ENCODE data around the gene TFAP2B.
A peak's percentile ranks its signal among the peaks of the same experiment; 100 is the strongest.

TFAP2B gene

DNA sequence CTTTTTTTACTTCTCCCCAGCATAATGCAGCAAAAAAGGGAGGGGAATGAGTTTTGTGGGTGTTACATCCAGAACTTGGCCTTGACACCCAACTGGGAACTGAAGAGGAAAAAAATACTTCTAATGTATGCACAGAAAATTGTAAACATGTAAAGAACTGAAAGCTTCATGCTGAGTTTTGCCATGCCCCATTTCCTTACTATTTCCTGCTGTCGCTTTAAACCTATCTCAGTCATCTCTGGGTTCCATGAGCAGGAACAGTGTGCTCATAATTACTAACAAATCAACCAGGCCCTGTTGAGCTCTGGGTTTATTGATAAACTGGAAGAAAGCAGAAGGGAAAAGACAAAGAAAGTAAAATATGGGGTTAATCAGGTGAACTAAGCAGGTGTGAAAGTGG lies 14.2 kb downstream of the TFAP2B start:
- DNase-seq (ENCODE audit: low read depth, low spot score), result no peak
- no peaks in the 10 kb centered on the region for H3K9me3 ChIP-seq (ENCODE audit: insufficient read depth, low read length)
- peaks cover 2% of the 10 kb centered on the region for H3K27me3 ChIP-seq (ENCODE audit: insufficient read depth, insufficient read length)

GRCh38 chr6:50834929-50835410 lies 16.3 kb downstream of the TFAP2B start:
- H3K27me3 ChIP-seq (ENCODE audit: insufficient read depth, insufficient read length), result peaks cover 17% of the 10 kb centered on the region
- no peaks in the 10 kb centered on the region for H3K36me3 ChIP-seq (ENCODE audit: insufficient read depth, insufficient read length, low read length)

More for the DNA sequence above, 14.2 kb downstream of the TFAP2B start:
- H3K9ac ChIP-seq (ENCODE audit: insufficient read length, low read depth), result no peak overlapping the region
- no peak overlapping the region for H3K4me3 ChIP-seq (ENCODE audit: insufficient read length, low read depth)
- TF ChIP-seq ZNF274 (IDR thresholded peaks at IDR 0.05; ENCODE audit: low read depth, low read length), result no peak
- TF ChIP-seq YY1 (IDR thresholded peaks at IDR 0.05; ENCODE audit: insufficient read depth, insufficient read length), result no peak
- no peak for TF ChIP-seq SUZ12 (IDR thresholded peaks at IDR 0.05; ENCODE audit: extremely low read depth, insufficient read depth, insufficient read length)
- H3K36me3 ChIP-seq (ENCODE audit: insufficient read depth, insufficient read length, low read length), result no peaks in the 10 kb centered on the region
- H3K4me1 ChIP-seq (ENCODE audit: insufficient read depth, insufficient read length), result no peaks in the 10 kb centered on the region

GRCh38 chr6:50836231-50836630 lies 17.6 kb downstream of the TFAP2B start:
- no peak for TF ChIP-seq YY1 (IDR thresholded peaks at IDR 0.05; ENCODE audit: insufficient read depth, insufficient read length)
- no peak for TF ChIP-seq SUZ12 (IDR thresholded peaks at IDR 0.05; ENCODE audit: extremely low read depth, insufficient read depth, insufficient read length)
- no peak for TF ChIP-seq ZNF274 (IDR thresholded peaks at IDR 0.05; ENCODE audit: low read depth, low read length)
- Histone ChIP-seq H3K4me1 (ENCODE audit: insufficient read depth, insufficient read length) (no peaks in the 10 kb centered on the region), H3K4me3 (ENCODE audit: insufficient read length, low read depth) (no peak overlapping the region), H3K9me3 (ENCODE audit: insufficient read depth, low read length) (no peaks in the 10 kb centered on the region), H3K36me3 (ENCODE audit: insufficient read depth, insufficient read length, low read length) (no peaks in the 10 kb centered on the region), H3K27me3 (ENCODE audit: insufficient read depth, insufficient read length) (peaks cover 30% of the 10 kb centered on the region), H3K9ac (ENCODE audit: insufficient read length, low read depth) (no peak overlapping the region)
- no peak for DNase-seq (ENCODE audit: low read depth, low spot score)

More at GRCh38 chr6:50834929-50835410, 16.3 kb downstream of the TFAP2B start:
- Histone ChIP-seq H3K4me1 (ENCODE audit: insufficient read depth, insufficient read length) (no peaks in the 10 kb centered on the region), H3K4me3 (ENCODE audit: insufficient read length, low read depth) (no peak overlapping the region), H3K9ac (ENCODE audit: insufficient read length, low read depth) (no peak overlapping the region), H3K9me3 (ENCODE audit: insufficient read depth, low read length) (no peaks in the 10 kb centered on the region)
- TF ChIP-seq SUZ12 (IDR thresholded peaks at IDR 0.05; ENCODE audit: extremely low read depth, insufficient read depth, insufficient read length) (no peak), YY1 (IDR thresholded peaks at IDR 0.05; ENCODE audit: insufficient read depth, insufficient read length) (no peak), ZNF274 (IDR thresholded peaks at IDR 0.05; ENCODE audit: low read depth, low read length) (no peak)
- DNase-seq (ENCODE audit: low read depth, low spot score), result no peak

DNA sequence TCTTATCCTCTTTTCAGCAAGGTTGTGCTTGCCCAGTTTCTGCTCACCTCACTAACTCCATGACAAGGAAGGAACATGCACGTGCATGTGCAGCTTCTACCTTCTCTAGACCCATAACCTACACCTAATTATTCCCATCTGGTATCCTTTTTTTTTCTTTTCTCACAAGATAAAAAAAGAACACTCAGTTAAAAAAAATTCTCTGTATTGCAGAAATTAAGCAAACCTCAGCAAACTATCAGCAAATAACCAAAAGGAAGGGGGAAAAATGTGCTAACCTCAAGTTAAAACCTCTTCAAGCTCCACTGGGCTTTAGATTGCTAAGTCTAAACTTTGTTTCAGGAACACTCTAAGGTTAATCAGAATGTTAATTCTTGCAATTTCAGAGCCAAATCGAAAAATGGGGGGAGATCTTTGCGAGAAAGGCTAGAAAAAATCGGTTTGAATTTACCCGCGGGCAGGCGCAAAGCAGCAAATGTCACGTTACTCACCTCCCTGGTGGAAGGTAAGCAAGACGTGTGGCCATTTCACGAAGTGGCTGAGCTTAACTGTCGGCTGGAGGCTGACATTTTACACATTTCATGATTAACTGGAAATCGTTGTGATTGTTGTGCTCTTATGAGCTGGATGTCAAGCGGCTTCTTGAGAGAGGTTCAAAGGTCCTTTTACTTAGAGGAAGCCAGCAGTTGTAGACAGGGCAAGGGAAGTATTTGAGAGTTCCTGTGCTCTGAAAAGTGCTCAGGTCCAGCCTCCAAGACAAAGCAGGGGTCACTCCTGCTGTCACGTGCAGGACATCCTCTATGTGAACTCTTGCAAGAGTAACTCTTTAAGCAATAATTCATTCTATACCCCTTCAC lies 19.1 kb downstream of the TFAP2B start:
- Histone ChIP-seq H3K36me3 (ENCODE audit: insufficient read depth, insufficient read length, low read length) (no peaks in the 10 kb centered on the region), H3K27me3 (ENCODE audit: insufficient read depth, insufficient read length) (peaks cover 40% of the 10 kb centered on the region), H3K4me1 (ENCODE audit: insufficient read depth, insufficient read length) (no peaks in the 10 kb centered on the region)

DNA sequence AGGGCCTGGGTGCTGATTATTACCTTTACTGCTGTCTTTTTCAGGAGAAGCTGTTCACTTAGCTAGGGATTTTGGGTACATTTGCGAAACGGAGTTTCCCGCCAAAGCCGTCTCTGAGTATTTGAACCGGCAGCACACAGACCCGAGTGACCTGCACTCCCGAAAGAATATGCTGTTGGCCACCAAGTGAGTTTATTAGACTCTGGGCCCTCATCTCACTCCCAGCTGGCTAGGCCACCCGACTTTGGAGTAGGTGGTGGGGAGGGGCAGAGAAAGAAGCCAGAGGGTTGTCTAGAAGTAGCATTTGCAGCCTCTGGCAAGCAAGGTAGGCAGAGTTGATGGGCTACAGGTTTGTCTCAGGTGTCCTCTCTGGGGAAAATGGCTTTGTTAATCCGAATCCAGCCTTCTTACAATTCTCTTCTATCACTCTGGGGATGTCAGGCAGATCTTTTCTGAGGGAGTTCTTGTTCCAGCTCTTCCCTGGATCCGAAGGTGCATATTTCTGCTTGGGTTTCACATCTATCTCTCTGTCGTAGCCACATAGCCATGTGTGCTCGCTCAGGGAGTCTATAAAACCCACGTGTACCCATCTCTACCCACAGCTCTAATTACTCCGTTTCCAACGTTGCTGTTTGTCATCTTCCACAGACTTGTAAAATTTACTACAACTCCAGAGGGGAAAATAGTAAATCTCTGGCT lies 21.6 kb downstream of the TFAP2B start:
- no peak overlapping the region for H3K4me3 ChIP-seq (ENCODE audit: insufficient read length, low read depth)
- H3K9ac ChIP-seq (ENCODE audit: insufficient read length, low read depth), result no peak overlapping the region
- no peaks in the 10 kb centered on the region for H3K36me3 ChIP-seq (ENCODE audit: insufficient read depth, insufficient read length, low read length)
- no peak for DNase-seq (ENCODE audit: low read depth, low spot score)
- TF ChIP-seq YY1 (IDR thresholded peaks at IDR 0.05; ENCODE audit: insufficient read depth, insufficient read length) (no peak), ZNF274 (IDR thresholded peaks at IDR 0.05; ENCODE audit: low read depth, low read length) (no peak), SUZ12 (IDR thresholded peaks at IDR 0.05; ENCODE audit: extremely low read depth, insufficient read depth, insufficient read length) (no peak)
- no peaks in the 10 kb centered on the region for H3K9me3 ChIP-seq (ENCODE audit: insufficient read depth, low read length)
- no peaks in the 10 kb centered on the region for H3K4me1 ChIP-seq (ENCODE audit: insufficient read depth, insufficient read length)
- H3K27me3 ChIP-seq (ENCODE audit: insufficient read depth, insufficient read length), result peaks cover 56% of the 10 kb centered on the region

More for the DNA sequence above, 19.1 kb downstream of the TFAP2B start:
- no peak for TF ChIP-seq SUZ12 (IDR thresholded peaks at IDR 0.05; ENCODE audit: extremely low read depth, insufficient read depth, insufficient read length)
- no peak for TF ChIP-seq YY1 (IDR thresholded peaks at IDR 0.05; ENCODE audit: insufficient read depth, insufficient read length)
- no peak for TF ChIP-seq ZNF274 (IDR thresholded peaks at IDR 0.05; ENCODE audit: low read depth, low read length)
- Histone ChIP-seq H3K9me3 (ENCODE audit: insufficient read depth, low read length) (no peaks in the 10 kb centered on the region), H3K9ac (ENCODE audit: insufficient read length, low read depth) (no peak overlapping the region), H3K4me3 (ENCODE audit: insufficient read length, low read depth) (no peak overlapping the region)
- DNase-seq (ENCODE audit: low read depth, low spot score), result no peak

- Histone ChIP-seq H3K4me1 (ENCODE audit: insufficient read depth, insufficient read length) (no peaks in the 10 kb centered on the region), H3K4me3 (ENCODE audit: insufficient read length, low read depth) (no peak overlapping the region), H3K9ac (ENCODE audit: insufficient read length, low read depth) (no peak overlapping the region), H3K9me3 (ENCODE audit: insufficient read depth, low read length) (no peaks in the 10 kb centered on the region), H3K27me3 (ENCODE audit: insufficient read depth, insufficient read length) (peaks cover 61% of the 10 kb centered on the region), H3K36me3 (ENCODE audit: insufficient read depth, insufficient read length, low read length) (no peaks in the 10 kb centered on the region)
- TF ChIP-seq ZNF274 (IDR thresholded peaks at IDR 0.05; ENCODE audit: low read depth, low read length) (no peak), YY1 (IDR thresholded peaks at IDR 0.05; ENCODE audit: insufficient read depth, insufficient read length) (no peak), SUZ12 (IDR thresholded peaks at IDR 0.05; ENCODE audit: extremely low read depth, insufficient read depth, insufficient read length) (no peak)
- DNase-seq (ENCODE audit: low read depth, low spot score), result no peak
Observed at GRCh38 chr6:50840811-50841192, 22.1 kb downstream of the TFAP2B start.

DNA sequence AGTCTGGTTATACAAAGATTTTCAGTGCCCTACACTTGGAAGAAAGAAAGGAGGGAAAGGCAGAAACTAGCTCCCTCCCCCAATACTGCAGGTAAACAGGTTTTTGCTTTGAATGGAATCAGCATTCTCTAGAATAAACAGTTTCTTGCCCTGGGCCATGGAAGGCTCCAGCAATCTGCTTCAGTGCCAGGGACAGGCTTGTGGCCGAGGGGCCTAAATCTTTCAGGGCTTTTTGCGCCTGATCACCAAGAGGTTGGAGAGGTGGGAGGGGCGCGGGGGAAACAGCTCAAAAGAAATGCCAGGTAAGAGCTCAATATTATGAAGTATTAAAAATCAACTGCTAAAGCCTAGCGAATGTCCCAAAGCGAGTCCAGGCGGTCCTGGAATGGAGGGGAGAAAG lies 23.8 kb downstream of the TFAP2B start:
- H3K4me3 ChIP-seq (ENCODE audit: insufficient read length, low read depth), result peak overlapping the region; percentile 21
- peak overlapping the region; percentile 44 for H3K9ac ChIP-seq (ENCODE audit: insufficient read length, low read depth)
- H3K9me3 ChIP-seq (ENCODE audit: insufficient read depth, low read length), result no peaks in the 10 kb centered on the region
- TF ChIP-seq YY1 (IDR thresholded peaks at IDR 0.05; ENCODE audit: insufficient read depth, insufficient read length) (no peak), SUZ12 (IDR thresholded peaks at IDR 0.05; ENCODE audit: extremely low read depth, insufficient read depth, insufficient read length) (no peak), ZNF274 (IDR thresholded peaks at IDR 0.05; ENCODE audit: low read depth, low read length) (no peak)
- no peak for DNase-seq (ENCODE audit: low read depth, low spot score)
- peaks cover 77% of the 10 kb centered on the region for H3K27me3 ChIP-seq (ENCODE audit: insufficient read depth, insufficient read length)
- no peaks in the 10 kb centered on the region for H3K4me1 ChIP-seq (ENCODE audit: insufficient read depth, insufficient read length)
- no peaks in the 10 kb centered on the region for H3K36me3 ChIP-seq (ENCODE audit: insufficient read depth, insufficient read length, low read length)

Measured in NT2/D1 (cell line).